Pons (tissue), 1 donor: ENCODE data around the gene ESRRA.
"Not testable (repeated sequence)": the region's sequence is repeated elsewhere in the genome, so short reads cannot be mapped to it uniquely, and the experiment has no call there.

Source experiments
- DNase-seq: peaks from one replicate; pipeline ENCODE4 v3.0.0-alpha.2; 2016; ENCODE audit warnings: low spot score

The ESRRA gene

GRCh38 chr11:64292460-64293254 lies 12.7 kb upstream of the ESRRA start:
- DNase-seq = no peak

- DNase-seq = no peak
Measured at GRCh38 chr11:64294774-64295173, 10.6 kb upstream of the ESRRA start.

- DNase-seq = no peak
Measured at GRCh38 chr11:64295760-64296159, 9.6 kb upstream of the ESRRA start.

- DNase-seq = no peak
Measured at GRCh38 chr11:64296236-64296635, 9.1 kb upstream of the ESRRA start.

- no peak for DNase-seq
Measured at GRCh38 chr11:64296830-64297698, 8.3 kb upstream of the ESRRA start.

- no peak for DNase-seq
Measured at GRCh38 chr11:64297699-64298358, 7.5 kb upstream of the ESRRA start.

- no peak for DNase-seq
Measured at GRCh38 chr11:64298966-64299846, 6.1 kb upstream of the ESRRA start.

- DNase-seq = no peak
Measured at GRCh38 chr11:64299847-64300648, 5.3 kb upstream of the ESRRA start, which contains the start of gene CATSPERZ. CATSPERZ (plus strand) TSS chr11:64300358; CDS start chr11:64300411, 53 bp downstream.

GRCh38 chr11:64303109-64304031 lies 2.0 kb upstream of the ESRRA start:
- no peak for DNase-seq

GRCh38 chr11:64304032-64304315 lies 1.4 kb upstream of the ESRRA start:
- DNase-seq = no peak

GRCh38 chr11:64304316-64305072 lies 830 bp upstream of the ESRRA start:
- peak; percentile 88 for DNase-seq

GRCh38 chr11:64305691-64306562 lies 603 bp downstream of the ESRRA start:
- DNase-seq = no peak

- no peak for DNase-seq
Measured at GRCh38 chr11:64306563-64306875, 1.2 kb downstream of the ESRRA start.

- no peak for DNase-seq
Measured at GRCh38 chr11:64306876-64307622, 1.7 kb downstream of the ESRRA start.

- not testable (repeated sequence) for DNase-seq
Measured at GRCh38 chr11:64307795-64308194, 2.5 kb downstream of the ESRRA start.

GRCh38 chr11:64312947-64313346 lies 7.6 kb downstream of the ESRRA start:
- DNase-seq = no peak

- DNase-seq = no peak
Measured at GRCh38 chr11:64313491-64314145, 8.3 kb downstream of the ESRRA start.
